ENCODE data around the gene NELL1.

- TF ChIP-seq, protein P1, sequence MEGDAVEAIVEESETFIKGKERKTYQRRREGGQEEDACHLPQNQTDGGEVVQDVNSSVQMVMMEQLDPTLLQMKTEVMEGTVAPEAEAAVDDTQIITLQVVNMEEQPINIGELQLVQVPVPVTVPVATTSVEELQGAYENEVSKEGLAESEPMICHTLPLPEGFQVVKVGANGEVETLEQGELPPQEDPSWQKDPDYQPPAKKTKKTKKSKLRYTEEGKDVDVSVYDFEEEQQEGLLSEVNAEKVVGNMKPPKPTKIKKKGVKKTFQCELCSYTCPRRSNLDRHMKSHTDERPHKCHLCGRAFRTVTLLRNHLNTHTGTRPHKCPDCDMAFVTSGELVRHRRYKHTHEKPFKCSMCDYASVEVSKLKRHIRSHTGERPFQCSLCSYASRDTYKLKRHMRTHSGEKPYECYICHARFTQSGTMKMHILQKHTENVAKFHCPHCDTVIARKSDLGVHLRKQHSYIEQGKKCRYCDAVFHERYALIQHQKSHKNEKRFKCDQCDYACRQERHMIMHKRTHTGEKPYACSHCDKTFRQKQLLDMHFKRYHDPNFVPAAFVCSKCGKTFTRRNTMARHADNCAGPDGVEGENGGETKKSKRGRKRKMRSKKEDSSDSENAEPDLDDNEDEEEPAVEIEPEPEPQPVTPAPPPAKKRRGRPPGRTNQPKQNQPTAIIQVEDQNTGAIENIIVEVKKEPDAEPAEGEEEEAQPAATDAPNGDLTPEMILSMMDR (conservative IDR thresholded peaks at IDR 0.05 in 1 of 2, IDR thresholded peaks at IDR 0.05 in 1 of 2; ENCODE audit: extremely low read depth in 1 of 2, insufficient read depth in 1 of 2, low read depth in 1 of 2, low read length in 2 of 2): no peak
- TF ChIP-seq EZH2 (IDR thresholded peaks at IDR 0.05; ENCODE audit: borderline replicate concordance, low read length): no peak
These were observed 468.4 kb downstream of the NELL1 start for GRCh38 chr11:21137803-21138202.

All from mammary epithelial cell (primary cell).